Osteocyte (in vitro differentiated cells): ENCODE measurements around the gene TUBGCP6. TPM values are rescaled to one million over a fixed set of nuclear protein-coding genes. Genes with fewer than 3 reads are reported as not detected.

Experiments
- DNase-seq: peaks from one replicate; pipeline ENCODE4 v3.0.0; 2021; ENCODE audit warnings: mixed read lengths; ENCODE audit not compliant: unreplicated experiment; ENCODE audit errors: extremely low spot score
- H3K27ac Mint-ChIP-seq: one replicate; pipeline ENCODE4 v1.8.0; 2021; ENCODE audit warnings: mild to moderate bottlenecking, mixed read lengths; ENCODE audit not compliant: unreplicated experiment
- H3K27me3 Mint-ChIP-seq: one replicate; pipeline ENCODE4 v1.8.0; 2021; ENCODE audit warnings: mixed read lengths; ENCODE audit not compliant: unreplicated experiment
- H3K36me3 Mint-ChIP-seq: one replicate; pipeline ENCODE4 v1.8.0; 2021; ENCODE audit warnings: mixed read lengths; ENCODE audit not compliant: unreplicated experiment
- H3K4me1 Mint-ChIP-seq: one replicate; pipeline ENCODE4 v1.8.0; 2021; ENCODE audit warnings: mixed read lengths; ENCODE audit not compliant: unreplicated experiment
- H3K4me3 Mint-ChIP-seq: one replicate; pipeline ENCODE4 v1.8.0; 2021; ENCODE audit warnings: mild to moderate bottlenecking, moderate library complexity, mixed read lengths; ENCODE audit not compliant: unreplicated experiment
- H3K9me3 Mint-ChIP-seq: one replicate; pipeline ENCODE4 v1.8.0; 2021; ENCODE audit warnings: mixed read lengths; ENCODE audit not compliant: unreplicated experiment
- total RNA-seq: library from RNA; stranded (reverse); gene quantifications from 2 replicates; pipeline ENCODE4 v1.2.1, GENCODE V29; 2021
- TF ChIP-seq, protein P1 (sequence below): fragments of 200-600 bp; sonication (generic); IDR thresholded peaks from 2 replicates; pipeline ENCODE4 v1.5.0; 2021; ENCODE audit warnings: antibody characterized with exemption, mild to moderate bottlenecking, moderate library complexity

Gene TUBGCP6
- total RNA-seq, 1 donor from 2014 or later = 55.7 TPM

DNA sequence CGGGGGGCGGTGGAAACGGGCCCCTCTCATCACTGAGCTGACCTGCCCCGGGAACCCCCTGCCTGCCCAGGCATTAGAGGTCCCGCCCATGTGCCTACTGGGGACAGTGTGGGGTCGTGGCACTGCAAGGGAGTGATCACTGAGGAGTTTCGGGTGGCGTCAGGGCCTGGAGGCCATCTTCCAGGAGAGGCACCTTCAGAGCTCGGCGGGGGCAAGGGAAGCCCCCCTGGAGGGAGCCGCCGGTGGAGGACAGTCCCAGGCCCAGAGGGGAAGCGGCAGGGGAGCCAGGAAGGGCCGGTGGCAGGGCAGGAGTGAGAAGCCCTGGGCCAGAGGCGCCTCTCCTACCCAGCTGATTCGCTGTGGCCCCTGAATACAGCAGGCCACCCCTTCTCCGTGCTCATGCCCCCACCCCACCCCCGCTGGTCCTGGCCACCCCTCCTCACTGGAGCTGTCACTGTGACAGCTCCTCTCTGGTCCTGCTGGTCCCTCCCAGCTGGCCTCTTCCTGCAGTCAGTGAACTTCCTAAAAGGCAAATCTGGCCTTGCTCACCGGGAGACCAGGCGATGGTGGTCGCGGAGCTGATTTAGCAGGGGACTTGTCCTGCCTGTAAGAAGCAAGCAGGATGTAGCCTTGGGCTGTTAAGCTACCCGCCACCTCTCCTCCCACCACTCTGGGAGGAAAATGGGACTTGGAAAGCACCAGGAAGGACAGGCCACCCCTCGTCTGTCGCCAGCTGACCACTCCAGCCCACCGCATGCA lies 27.4 kb upstream of the TUBGCP6 start:
- H3K4me3 Mint-ChIP-seq = no peak overlapping the region
- TF ChIP-seq, protein P1, sequence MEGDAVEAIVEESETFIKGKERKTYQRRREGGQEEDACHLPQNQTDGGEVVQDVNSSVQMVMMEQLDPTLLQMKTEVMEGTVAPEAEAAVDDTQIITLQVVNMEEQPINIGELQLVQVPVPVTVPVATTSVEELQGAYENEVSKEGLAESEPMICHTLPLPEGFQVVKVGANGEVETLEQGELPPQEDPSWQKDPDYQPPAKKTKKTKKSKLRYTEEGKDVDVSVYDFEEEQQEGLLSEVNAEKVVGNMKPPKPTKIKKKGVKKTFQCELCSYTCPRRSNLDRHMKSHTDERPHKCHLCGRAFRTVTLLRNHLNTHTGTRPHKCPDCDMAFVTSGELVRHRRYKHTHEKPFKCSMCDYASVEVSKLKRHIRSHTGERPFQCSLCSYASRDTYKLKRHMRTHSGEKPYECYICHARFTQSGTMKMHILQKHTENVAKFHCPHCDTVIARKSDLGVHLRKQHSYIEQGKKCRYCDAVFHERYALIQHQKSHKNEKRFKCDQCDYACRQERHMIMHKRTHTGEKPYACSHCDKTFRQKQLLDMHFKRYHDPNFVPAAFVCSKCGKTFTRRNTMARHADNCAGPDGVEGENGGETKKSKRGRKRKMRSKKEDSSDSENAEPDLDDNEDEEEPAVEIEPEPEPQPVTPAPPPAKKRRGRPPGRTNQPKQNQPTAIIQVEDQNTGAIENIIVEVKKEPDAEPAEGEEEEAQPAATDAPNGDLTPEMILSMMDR = no peak
- DNase-seq = no peak
- H3K27ac Mint-ChIP-seq = no peak overlapping the region
- peaks cover 23% of the 10 kb centered on the region for H3K4me1 Mint-ChIP-seq
- no peaks in the 10 kb centered on the region for H3K9me3 Mint-ChIP-seq
- H3K27me3 Mint-ChIP-seq = no peaks in the 10 kb centered on the region
- peaks cover 14% of the 10 kb centered on the region for H3K36me3 Mint-ChIP-seq

DNA sequence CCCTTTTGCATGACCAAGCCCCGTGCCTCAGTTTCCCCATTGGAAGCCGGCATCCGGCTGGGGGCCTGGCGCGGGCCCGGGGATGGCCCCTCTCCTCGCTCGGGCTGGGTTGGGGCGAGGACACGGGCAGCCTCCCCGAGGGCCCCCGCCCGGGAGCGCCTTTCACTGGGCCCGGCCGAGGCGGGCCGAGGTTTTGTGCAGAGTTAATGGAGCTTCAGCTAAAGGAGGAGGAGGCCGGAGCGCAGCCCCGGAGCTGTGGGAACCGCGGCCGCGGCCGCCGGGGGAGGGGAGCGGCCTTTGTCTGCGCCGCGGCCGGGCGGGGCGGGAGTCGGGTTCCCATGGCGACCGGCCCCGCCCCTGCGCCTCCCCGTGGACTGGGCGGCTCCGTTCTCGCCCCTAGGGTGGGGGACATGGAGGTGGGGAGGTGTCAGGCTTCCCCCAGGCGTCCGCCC lies 26.7 kb upstream of the TUBGCP6 start:
- Mint-ChIP-seq H3K4me3 (no peak overlapping the region), H3K9me3 (no peaks in the 10 kb centered on the region), H3K4me1 (peaks cover 23% of the 10 kb centered on the region), H3K27ac (no peak overlapping the region), H3K36me3 (peaks cover 11% of the 10 kb centered on the region), H3K27me3 (no peaks in the 10 kb centered on the region)
- DNase-seq = no peak
- TF ChIP-seq, protein P1 = peak; percentile 39

DNA sequence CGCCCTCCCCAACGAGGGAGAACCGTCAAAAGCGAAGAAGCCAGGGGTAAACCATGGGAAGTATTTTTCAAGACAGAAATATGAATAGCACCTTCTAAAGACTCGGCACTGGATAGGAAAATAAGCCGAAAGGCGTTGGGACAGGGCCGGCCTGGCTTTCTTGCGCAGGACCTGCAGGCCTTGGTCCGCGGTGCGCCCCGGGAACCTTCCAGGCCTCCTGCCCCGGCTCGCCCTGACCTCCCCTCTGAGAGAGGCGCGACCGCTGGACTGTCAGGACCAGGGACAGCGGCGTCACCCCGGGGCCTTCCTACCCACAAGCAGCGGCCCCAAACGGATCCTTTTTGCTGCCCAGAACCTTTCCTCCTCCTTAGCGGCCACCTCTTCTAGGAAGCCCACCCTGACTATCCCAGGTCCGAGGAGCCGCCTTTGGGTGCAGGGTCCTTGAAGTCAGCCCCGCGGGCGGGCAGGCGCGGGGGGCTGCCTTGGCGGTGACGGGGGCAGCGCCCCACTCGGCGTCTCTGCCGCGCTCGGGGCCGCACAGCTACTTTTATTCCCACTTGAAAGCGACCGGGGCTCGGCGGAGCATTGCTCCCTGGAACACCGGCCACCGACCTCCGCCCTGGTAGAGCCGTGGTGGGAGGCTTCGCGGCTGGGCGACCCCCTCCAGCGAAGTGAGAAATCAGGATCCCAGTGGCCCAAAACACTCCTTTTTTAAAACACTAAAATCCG lies 26.0 kb upstream of the TUBGCP6 start:
- TF ChIP-seq, protein P1 = no peak
- Mint-ChIP-seq H3K27ac (no peak overlapping the region), H3K4me1 (peaks cover 23% of the 10 kb centered on the region), H3K4me3 (peak overlapping the region; percentile 58), H3K27me3 (no peaks in the 10 kb centered on the region), H3K9me3 (no peaks in the 10 kb centered on the region), H3K36me3 (peaks cover 11% of the 10 kb centered on the region)
- peak; percentile 90 for DNase-seq

DNA sequence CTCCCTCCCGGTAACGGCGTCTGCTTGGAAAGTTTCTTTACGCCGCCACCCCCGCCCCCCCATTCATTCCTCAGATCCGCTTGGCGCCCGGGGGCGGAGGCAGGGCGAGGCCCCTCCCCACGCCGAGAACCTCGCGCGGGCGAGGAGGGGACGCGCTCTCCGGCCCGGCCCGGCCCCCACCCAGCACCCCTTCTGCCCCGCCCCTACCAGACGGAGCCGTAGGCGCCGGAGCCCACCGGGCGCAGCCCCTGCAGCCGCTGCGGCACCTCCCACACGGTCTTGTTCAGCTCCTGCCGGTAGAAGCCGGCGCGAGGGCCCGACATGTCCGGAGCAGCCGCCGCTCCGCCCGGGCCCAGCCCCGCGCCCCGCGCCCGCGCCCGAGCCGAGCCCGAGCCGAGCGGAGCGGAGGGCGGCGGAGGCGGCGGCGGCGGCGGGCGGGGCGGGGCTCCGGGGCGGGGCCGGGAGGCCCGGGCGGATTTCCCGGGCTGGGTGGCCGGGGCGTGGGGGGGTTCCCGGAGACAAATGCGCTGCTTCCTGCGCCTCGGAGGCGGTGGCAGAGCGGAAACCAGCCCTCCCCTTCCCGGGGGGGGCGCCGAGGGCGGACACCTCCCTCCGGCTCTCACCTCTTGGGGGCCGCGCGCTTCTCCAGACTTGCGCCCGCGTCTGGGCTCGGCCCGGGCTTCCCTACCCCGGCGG lies 25.3 kb upstream of the TUBGCP6 start, which contains the start of gene MAPK11:
Gene MAPK11 (minus strand): TSS at position 411 of the 696 bp plus-strand sequence. CDS start 88 bp downstream, at position 323.
- H3K27ac Mint-ChIP-seq = no peak within 1 kb of the TSS
- no peak for DNase-seq
- no peaks in the 10 kb centered on the region for H3K27me3 Mint-ChIP-seq
- peak within 1 kb of the TSS; percentile 61 for H3K4me3 Mint-ChIP-seq
- TF ChIP-seq, protein P1 = no peak
- H3K36me3 Mint-ChIP-seq = peaks cover 9% of the 10 kb centered on the region
- peaks cover 23% of the 10 kb centered on the region for H3K4me1 Mint-ChIP-seq
- no peaks in the 10 kb centered on the region for H3K9me3 Mint-ChIP-seq
